HCT116 (cell line): ENCODE data around the gene APBB2. TPM values are rescaled to one million over a fixed set of nuclear protein-coding genes. Genes with fewer than 3 reads are reported as not detected.

Experiments used
- ATAC-seq: fragments of 200-7000 bp; cut with Tn5 transposase; 2 replicates; pipeline ENCODE4 v1.9.1; 2020; ENCODE audit warnings: mild to moderate bottlenecking, moderate library complexity
- BruUV-seq: library from RNA; stranded (reverse); fragments of 400-500 nt; replicated peaks from 2 replicates; lab custom pipeline; 2021; lab: Mats Ljungman, UMichigan
- CTCF ChIA-PET: fragments of 300-600 bp; sonication (Branson Sonifier 250); formaldehyde crosslinking; loops from one replicate; lab custom pipeline; 2021; ENCODE audit warnings: antibody characterized with exemption; lab: Charles Lee
- POLR2A ChIA-PET: fragments of 300-600, 350-600 bp; sonication (Branson Sonifier 250); formaldehyde crosslinking; loops from one replicate; lab custom pipeline; 2021; ENCODE audit warnings: antibody characterized with exemption; lab: Charles Lee
- RAD21 ChIA-PET, 2 experiments: fragments of 300-600 bp; sonication (Branson Sonifier 250); formaldehyde crosslinking; loops; one replicate each; lab custom pipeline; 2023; ENCODE audit warnings: low total read pairs in 2 of 2; ENCODE audit not compliant: uncharacterized antibody in 2 of 2, unreplicated experiment in 2 of 2, low non-redundant PET in 1 of 2; lab: Charles Lee
- DNase-seq: peaks from one replicate; pipeline ENCODE4 v3.0.0-alpha.2; 2010; ENCODE audit warnings: low read depth, low spot score
- H2AFZ ChIP-seq: fragments of 200-600 bp; shearing (Covaris generic), sonication (generic); 2 replicates; pipeline ENCODE4 v1.6.1; 2017; ENCODE audit warnings: low read depth, mixed run types, mixed read lengths, antibody characterized with exemption, low read length; ENCODE audit not compliant: poor library complexity, severe bottlenecking
- H3K27ac ChIP-seq: 2 replicates; pipeline ENCODE4 v1.5.1; 2012; ENCODE audit warnings: low read depth, low read length
- H3K27me3 ChIP-seq: fragments of 200-600 bp; sonication (generic); 2 replicates; pipeline ENCODE4 v1.6.1; 2016; ENCODE audit warnings: mixed run types, low read length, mixed read lengths; ENCODE audit not compliant: insufficient read depth
- H3K36me3 ChIP-seq, 2 experiments: fragments of 200-500 bp in 1 of 2; fragments of 200-600 bp in 1 of 2; sonication (Bioruptor generic) in 1 of 2; sonication (generic) in 1 of 2; 2 replicates each; pipeline versions ENCODE4 v1.5.1 to v1.6.1; 2014 to 2016; ENCODE audit warnings: low read length in 2 of 2, inconsistent platforms in 1 of 2, mixed read lengths in 1 of 2, mixed run types in 1 of 2; ENCODE audit not compliant: insufficient read depth in 2 of 2, control insufficient read depth in 1 of 2
- H3K4me1 ChIP-seq, 2 experiments: fragments of 200-600 bp in 1 of 2; sonication (generic) in 1 of 2; 2 replicates each; pipeline versions ENCODE4 v1.5.1 to v1.6.1; 2012 to 2017; ENCODE audit warnings: low read length in 2 of 2, inconsistent platforms in 1 of 2, mild to moderate bottlenecking in 1 of 2, mixed read lengths in 1 of 2, mixed run types in 1 of 2, moderate library complexity in 1 of 2; ENCODE audit not compliant: insufficient read depth in 2 of 2, control insufficient read depth in 1 of 2
- H3K4me2 ChIP-seq: fragments of 200-600 bp; sonication (generic); 2 replicates; pipeline ENCODE4 v1.6.1; 2017; ENCODE audit warnings: mixed run types, low read length, mixed read lengths
- H3K4me3 ChIP-seq, 2 experiments: fragments of 200-600 bp in 1 of 2; sonication (generic) in 1 of 2; replicated peaks in 1 of 2; 2 replicates each; pipeline ENCODE4 v1.5.1; 2011 to 2016; ENCODE audit warnings: low read length in 2 of 2, control low read depth in 1 of 2, low read depth in 1 of 2, mild to moderate bottlenecking in 1 of 2, mixed read lengths in 1 of 2, mixed run types in 1 of 2
- H3K79me2 ChIP-seq: fragments of 200-600 bp; sonication (generic); 2 replicates; pipeline ENCODE4 v1.6.1; 2017; ENCODE audit warnings: mild to moderate bottlenecking, mixed run types, low read length, moderate library complexity, mixed read lengths; ENCODE audit not compliant: insufficient read depth
- H3K9ac ChIP-seq: fragments of 200-600 bp; sonication (generic); 2 replicates; pipeline ENCODE4 v1.6.1; 2016; ENCODE audit warnings: low read length, mixed read lengths
- H3K9me2 ChIP-seq: fragments of 200-600 bp; sonication (generic), shearing (Covaris generic); 2 replicates; pipeline ENCODE4 v1.6.1; 2017; ENCODE audit warnings: mixed run types, mild to moderate bottlenecking, moderate library complexity; ENCODE audit not compliant: insufficient read depth
- H3K9me3 ChIP-seq, 2 experiments: fragments of 200-500 bp in 1 of 2; fragments of 200-600 bp in 1 of 2; sonication (Bioruptor generic) in 1 of 2; sonication (generic) in 1 of 2; 2 replicates each; pipeline ENCODE4 v1.6.1; 2014 to 2017; ENCODE audit warnings: low read length in 2 of 2, mixed read lengths in 2 of 2, inconsistent platforms in 1 of 2, low read depth in 1 of 2, mild to moderate bottlenecking in 1 of 2, mixed run types in 1 of 2, moderate library complexity in 1 of 2; ENCODE audit not compliant: control insufficient read depth in 1 of 2, insufficient read depth in 1 of 2
- H4K20me1 ChIP-seq: fragments of 200-600 bp; sonication (generic), shearing (Covaris generic); 2 replicates; pipeline ENCODE4 v1.6.1; 2017; ENCODE audit warnings: mixed run types, mild to moderate bottlenecking, moderate library complexity; ENCODE audit not compliant: insufficient read depth
- CBX3 ChIP-seq: IDR thresholded peaks from 2 replicates; pipeline ENCODE4 v1.6.1; 2012; ENCODE audit warnings: low read depth
- CEBPB ChIP-seq: IDR thresholded peaks from 2 replicates; pipeline ENCODE4 v1.6.1; 2012; ENCODE audit warnings: low read depth
- EGR1 ChIP-seq: IDR thresholded peaks from 2 replicates; pipeline ENCODE4 v1.6.1; 2012; ENCODE audit warnings: low read depth
- ELF1 ChIP-seq: IDR thresholded peaks from 2 replicates; pipeline ENCODE4 v1.6.1; 2012; ENCODE audit warnings: low read depth, borderline replicate concordance
- EZH2 ChIP-seq: fragments of 200-600 bp; sonication (generic); IDR thresholded peaks from 2 replicates; pipeline ENCODE4 v1.6.1; 2017; ENCODE audit warnings: antibody characterized with exemption, mixed run types
- EZH2phosphoT487 ChIP-seq: fragments of 200-600 bp; IDR thresholded peaks from 2 replicates; pipeline ENCODE4 v1.6.1; 2018; ENCODE audit warnings: antibody characterized with exemption, borderline replicate concordance
- FOSL1 ChIP-seq: IDR thresholded peaks from 2 replicates; pipeline ENCODE4 v1.6.1; 2012; ENCODE audit warnings: low read depth
- JUND ChIP-seq: IDR thresholded peaks from 2 replicates; pipeline ENCODE4 v1.6.1; 2012
- POLR2A ChIP-seq: IDR thresholded peaks from 2 replicates; pipeline ENCODE4 v1.7.0; 2011; ENCODE audit warnings: borderline replicate concordance; ENCODE audit not compliant: insufficient read depth, insufficient read length; ENCODE audit errors: extremely low read depth
- RAD21 ChIP-seq: IDR thresholded peaks from 2 replicates; pipeline ENCODE4 v1.6.1; 2012; ENCODE audit warnings: low read depth, mild to moderate bottlenecking
- SRF ChIP-seq: IDR thresholded peaks from 2 replicates; pipeline ENCODE4 v1.6.1; 2012; ENCODE audit warnings: low read depth
- TCF7L2 ChIP-seq: IDR thresholded peaks from 2 replicates; pipeline ENCODE4 v1.7.0; 2011; ENCODE audit warnings: borderline replicate concordance, inconsistent platforms; ENCODE audit not compliant: insufficient read depth, insufficient read length; ENCODE audit errors: extremely low read depth
- YY1 ChIP-seq: IDR thresholded peaks from 2 replicates; pipeline ENCODE4 v1.6.1; 2011; ENCODE audit warnings: low read length, low read depth, moderate library complexity, mild to moderate bottlenecking; ENCODE audit not compliant: insufficient replicate concordance; ENCODE audit errors: extremely low read depth
- ZFX ChIP-seq: fragments of 450-650 bp; IDR thresholded peaks from 2 replicates; pipeline ENCODE4 v1.6.1; 2017
- ZNF274 ChIP-seq: fragments of 200-500 bp; sonication (Bioruptor generic); IDR thresholded peaks from 2 replicates; pipeline ENCODE4 v1.6.1; 2014; ENCODE audit warnings: mild to moderate bottlenecking, low read depth, low read length, inconsistent platforms
- intact Hi-C: fragments of 100-400 bp; cut with micrococcal nuclease; formaldehyde crosslinking; loops from 2 replicates; pipeline ENCODE4 v1.10.0; 2022
- total RNA-seq: library from RNA; stranded (reverse); gene quantifications from one replicate; pipeline ENCODE4 v1.2.1, GENCODE V29; 2021; ENCODE audit not compliant: unreplicated experiment
- TF ChIP-seq, protein P1 (sequence below): IDR thresholded peaks from 2 replicates; pipeline ENCODE4 v1.6.1; 2012
- TF ChIP-seq, protein P2 (sequence below): IDR thresholded peaks from 2 replicates; pipeline ENCODE4 v1.6.1; 2012
- TF ChIP-seq, protein P3 (sequence below): IDR thresholded peaks from 2 replicates; pipeline ENCODE4 v1.6.1; 2011; ENCODE audit warnings: mild to moderate bottlenecking, low read length, moderate library complexity; ENCODE audit not compliant: insufficient replicate concordance; ENCODE audit errors: extremely low read depth
- TF ChIP-seq, protein P4 (sequence below), 3 experiments: fragments of 200-600 bp in 1 of 3; sonication (generic) in 1 of 3; IDR thresholded peaks in 2 of 3; conservative IDR thresholded peaks in 1 of 3; 2 replicates each; pipeline ENCODE4 v1.5.1; 2012 to 2017; ENCODE audit warnings: low read depth in 2 of 3, low read length in 2 of 3, antibody characterized with exemption in 1 of 3, borderline replicate concordance in 1 of 3, control low read depth in 1 of 3, mild to moderate bottlenecking in 1 of 3, mixed read lengths in 1 of 3, mixed run types in 1 of 3, moderate library complexity in 1 of 3; ENCODE audit not compliant: insufficient read depth in 1 of 3
- TF ChIP-seq, protein P5 (sequence below): IDR thresholded peaks from 2 replicates; pipeline ENCODE4 v1.6.1; 2012; ENCODE audit warnings: low read depth

APBB2 gene
- total RNA-seq, 1 experiment from 2014 or later, result 72.5 TPM

DNA sequence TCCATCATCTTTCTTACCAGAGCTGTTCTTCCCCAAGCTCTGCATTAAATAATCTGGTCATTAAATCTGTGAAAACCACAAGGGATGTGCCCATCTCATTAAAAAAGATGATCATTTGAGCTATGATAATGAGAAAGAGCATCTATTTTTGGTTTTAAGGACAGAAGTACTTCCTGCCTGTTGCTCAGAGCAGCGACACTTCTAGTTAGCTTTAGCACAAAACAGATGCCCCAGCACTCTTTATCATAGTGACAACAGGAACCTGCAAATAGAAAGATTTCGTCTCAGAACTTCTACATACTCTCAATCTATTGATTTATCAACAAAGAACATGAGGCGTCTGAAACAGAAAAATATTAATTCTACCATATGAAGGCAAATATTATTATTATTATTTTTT is 140.1 kb downstream of the APBB2 start:
- no peak overlapping the region for H3K27ac ChIP-seq
- no TSS peak for BruUV-seq
- no peaks in the 10 kb centered on the region for H3K9me3 ChIP-seq
- peaks cover 0 to 10% of the 10 kb centered on the region in 2 experiments; a peak in 1 of 4 replicates for H3K4me1 ChIP-seq
- H3K4me3 ChIP-seq, result no peak overlapping the region
- ChIA-PET RAD21 (no interaction called here), CTCF (no interaction called here), POLR2A (no interaction called here)
- no peaks in the 10 kb centered on the region for H3K27me3 ChIP-seq
- no peak for DNase-seq
- H4K20me1 ChIP-seq, result peaks cover 9% of the 10 kb centered on the region; the same call in 1 of the 2 replicates
- H3K9me2 ChIP-seq, result no peaks in the 10 kb centered on the region
- H2AFZ ChIP-seq, result no peak overlapping the region
- H3K4me2 ChIP-seq, result no peak overlapping the region
- TF ChIP-seq EZH2 (no peak), ZFX (no peak), ZNF274 (no peak), YY1 (no peak), FOSL1 (no peak), RAD21 (no peak), POLR2A (no peak), ELF1 (no peak), EGR1 (no peak), CEBPB (no peak), TCF7L2 (no peak), JUND (no peak), EZH2phosphoT487 (no peak), SRF (no peak), CBX3 (no peak)
- TF ChIP-seq, protein P1, sequence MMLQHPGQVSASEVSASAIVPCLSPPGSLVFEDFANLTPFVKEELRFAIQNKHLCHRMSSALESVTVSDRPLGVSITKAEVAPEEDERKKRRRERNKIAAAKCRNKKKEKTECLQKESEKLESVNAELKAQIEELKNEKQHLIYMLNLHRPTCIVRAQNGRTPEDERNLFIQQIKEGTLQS, result no peak
- TF ChIP-seq, protein P2, sequence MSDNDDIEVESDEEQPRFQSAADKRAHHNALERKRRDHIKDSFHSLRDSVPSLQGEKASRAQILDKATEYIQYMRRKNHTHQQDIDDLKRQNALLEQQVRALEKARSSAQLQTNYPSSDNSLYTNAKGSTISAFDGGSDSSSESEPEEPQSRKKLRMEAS, result no peak
- TF ChIP-seq, protein P3, sequence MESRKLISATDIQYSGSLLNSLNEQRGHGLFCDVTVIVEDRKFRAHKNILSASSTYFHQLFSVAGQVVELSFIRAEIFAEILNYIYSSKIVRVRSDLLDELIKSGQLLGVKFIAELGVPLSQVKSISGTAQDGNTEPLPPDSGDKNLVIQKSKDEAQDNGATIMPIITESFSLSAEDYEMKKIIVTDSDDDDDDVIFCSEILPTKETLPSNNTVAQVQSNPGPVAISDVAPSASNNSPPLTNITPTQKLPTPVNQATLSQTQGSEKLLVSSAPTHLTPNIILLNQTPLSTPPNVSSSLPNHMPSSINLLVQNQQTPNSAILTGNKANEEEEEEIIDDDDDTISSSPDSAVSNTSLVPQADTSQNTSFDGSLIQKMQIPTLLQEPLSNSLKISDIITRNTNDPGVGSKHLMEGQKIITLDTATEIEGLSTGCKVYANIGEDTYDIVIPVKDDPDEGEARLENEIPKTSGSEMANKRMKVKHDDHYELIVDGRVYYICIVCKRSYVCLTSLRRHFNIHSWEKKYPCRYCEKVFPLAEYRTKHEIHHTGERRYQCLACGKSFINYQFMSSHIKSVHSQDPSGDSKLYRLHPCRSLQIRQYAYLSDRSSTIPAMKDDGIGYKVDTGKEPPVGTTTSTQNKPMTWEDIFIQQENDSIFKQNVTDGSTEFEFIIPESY, result no peak
- TF ChIP-seq, protein P4, sequence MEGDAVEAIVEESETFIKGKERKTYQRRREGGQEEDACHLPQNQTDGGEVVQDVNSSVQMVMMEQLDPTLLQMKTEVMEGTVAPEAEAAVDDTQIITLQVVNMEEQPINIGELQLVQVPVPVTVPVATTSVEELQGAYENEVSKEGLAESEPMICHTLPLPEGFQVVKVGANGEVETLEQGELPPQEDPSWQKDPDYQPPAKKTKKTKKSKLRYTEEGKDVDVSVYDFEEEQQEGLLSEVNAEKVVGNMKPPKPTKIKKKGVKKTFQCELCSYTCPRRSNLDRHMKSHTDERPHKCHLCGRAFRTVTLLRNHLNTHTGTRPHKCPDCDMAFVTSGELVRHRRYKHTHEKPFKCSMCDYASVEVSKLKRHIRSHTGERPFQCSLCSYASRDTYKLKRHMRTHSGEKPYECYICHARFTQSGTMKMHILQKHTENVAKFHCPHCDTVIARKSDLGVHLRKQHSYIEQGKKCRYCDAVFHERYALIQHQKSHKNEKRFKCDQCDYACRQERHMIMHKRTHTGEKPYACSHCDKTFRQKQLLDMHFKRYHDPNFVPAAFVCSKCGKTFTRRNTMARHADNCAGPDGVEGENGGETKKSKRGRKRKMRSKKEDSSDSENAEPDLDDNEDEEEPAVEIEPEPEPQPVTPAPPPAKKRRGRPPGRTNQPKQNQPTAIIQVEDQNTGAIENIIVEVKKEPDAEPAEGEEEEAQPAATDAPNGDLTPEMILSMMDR (IDR thresholded peaks at IDR 0.05 in 2 of 3, conservative IDR thresholded peaks at IDR 0.05 in 1 of 3; ENCODE audit: borderline replicate concordance in 1 of 3, insufficient read depth in 1 of 3, low read depth in 2 of 3, low read length in 2 of 3), result no peak
- TF ChIP-seq, protein P5, sequence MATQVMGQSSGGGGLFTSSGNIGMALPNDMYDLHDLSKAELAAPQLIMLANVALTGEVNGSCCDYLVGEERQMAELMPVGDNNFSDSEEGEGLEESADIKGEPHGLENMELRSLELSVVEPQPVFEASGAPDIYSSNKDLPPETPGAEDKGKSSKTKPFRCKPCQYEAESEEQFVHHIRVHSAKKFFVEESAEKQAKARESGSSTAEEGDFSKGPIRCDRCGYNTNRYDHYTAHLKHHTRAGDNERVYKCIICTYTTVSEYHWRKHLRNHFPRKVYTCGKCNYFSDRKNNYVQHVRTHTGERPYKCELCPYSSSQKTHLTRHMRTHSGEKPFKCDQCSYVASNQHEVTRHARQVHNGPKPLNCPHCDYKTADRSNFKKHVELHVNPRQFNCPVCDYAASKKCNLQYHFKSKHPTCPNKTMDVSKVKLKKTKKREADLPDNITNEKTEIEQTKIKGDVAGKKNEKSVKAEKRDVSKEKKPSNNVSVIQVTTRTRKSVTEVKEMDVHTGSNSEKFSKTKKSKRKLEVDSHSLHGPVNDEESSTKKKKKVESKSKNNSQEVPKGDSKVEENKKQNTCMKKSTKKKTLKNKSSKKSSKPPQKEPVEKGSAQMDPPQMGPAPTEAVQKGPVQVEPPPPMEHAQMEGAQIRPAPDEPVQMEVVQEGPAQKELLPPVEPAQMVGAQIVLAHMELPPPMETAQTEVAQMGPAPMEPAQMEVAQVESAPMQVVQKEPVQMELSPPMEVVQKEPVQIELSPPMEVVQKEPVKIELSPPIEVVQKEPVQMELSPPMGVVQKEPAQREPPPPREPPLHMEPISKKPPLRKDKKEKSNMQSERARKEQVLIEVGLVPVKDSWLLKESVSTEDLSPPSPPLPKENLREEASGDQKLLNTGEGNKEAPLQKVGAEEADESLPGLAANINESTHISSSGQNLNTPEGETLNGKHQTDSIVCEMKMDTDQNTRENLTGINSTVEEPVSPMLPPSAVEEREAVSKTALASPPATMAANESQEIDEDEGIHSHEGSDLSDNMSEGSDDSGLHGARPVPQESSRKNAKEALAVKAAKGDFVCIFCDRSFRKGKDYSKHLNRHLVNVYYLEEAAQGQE, result no peak
- intact Hi-C loops, result no loop called here
- no peaks in the 10 kb centered on the region for H3K36me3 ChIP-seq
- H3K9ac ChIP-seq, result no peak overlapping the region
- H3K79me2 ChIP-seq, result peaks cover 85% of the 10 kb centered on the region
- no peak for ATAC-seq
